GM21390 (cell line): ENCODE measurements around the gene CPSF4.
"Not testable (repeated sequence)": the region's sequence is repeated elsewhere in the genome, so short reads cannot be mapped to it uniquely, and the experiment has no call there.

Experiments
- ATAC-seq: cut with Tn5 transposase; IDR thresholded peaks from one replicate; pipeline ENCODE4 v1.9.1; 2021; ENCODE audit not compliant: unreplicated experiment

CPSF4 gene

DNA sequence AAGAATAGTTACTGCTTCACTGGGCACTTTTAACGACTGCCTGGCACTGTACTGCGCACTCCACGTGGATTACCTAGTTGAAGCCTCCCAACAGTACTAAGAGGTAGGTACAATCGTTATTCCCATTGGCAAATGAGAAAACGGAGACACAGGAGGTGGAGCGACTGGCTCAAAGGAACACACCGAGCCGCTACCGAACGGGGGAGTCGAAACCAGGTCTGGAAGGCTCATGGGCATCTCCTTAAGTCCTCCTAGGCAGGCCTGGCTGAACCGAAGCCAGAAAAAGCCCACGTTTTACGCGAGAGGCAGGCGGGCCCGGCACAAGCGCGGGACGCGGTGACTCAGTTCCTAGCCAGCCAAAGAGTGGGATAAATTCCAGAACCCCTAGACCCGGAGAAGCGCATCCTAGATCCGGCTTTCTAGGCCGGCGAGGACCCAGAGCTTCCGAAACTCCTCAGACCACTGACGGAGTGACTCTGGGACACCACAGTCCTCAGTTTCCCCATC is 30.8 kb upstream of the CPSF4 start:
- ATAC-seq = no peak

DNA sequence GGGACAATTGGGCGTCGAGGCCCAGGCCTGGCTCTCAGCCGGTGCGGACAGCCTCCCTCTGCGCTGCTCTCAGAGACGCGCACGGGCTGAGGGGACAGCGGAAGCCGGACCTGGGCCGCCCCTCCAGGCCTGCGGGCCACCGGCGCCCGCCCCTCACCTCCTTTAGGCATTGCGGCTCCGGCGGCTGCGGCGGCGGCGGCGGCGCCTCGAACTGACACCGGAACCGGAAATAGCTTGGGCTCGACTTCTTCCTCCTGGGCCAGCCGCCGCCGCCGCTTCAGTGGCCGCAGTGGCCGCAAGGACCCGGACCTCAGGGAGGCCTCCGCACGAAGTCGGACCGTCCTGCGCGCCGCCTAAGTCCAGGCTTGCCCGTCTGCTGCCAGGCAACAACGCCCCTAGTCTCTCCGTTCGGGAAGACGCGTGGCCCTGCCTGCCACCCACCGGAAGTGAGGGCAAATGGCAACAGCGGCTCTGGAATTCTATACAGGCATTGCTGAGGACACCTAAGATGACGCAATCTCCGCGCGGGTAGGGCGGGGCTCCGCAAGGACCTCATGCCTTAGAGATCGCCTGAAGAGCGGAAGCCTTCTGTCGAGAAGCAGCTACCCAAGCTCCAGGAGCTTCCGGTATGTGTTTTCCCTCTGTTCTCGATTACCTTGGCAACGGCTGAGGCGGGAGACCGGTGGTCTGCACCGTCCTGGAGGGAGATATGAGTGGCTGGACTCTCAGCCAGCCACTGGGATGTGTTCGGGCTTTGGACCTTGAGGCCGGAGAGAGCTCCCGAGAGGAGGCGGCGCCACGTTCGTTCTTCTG is 30.2 kb upstream of the CPSF4 start, which contains the start of the genes BUD31 and PDAP1:
BUD31 (plus strand) TSS at position 591 of the 813 bp plus-strand sequence. CDS start 2,124 bp downstream, outside the sequence.
PDAP1 (minus strand) TSS at position 219 of the 813 bp plus-strand sequence; CDS start at position 170, 49 bp downstream.
- peak; percentile 74 for ATAC-seq

DNA sequence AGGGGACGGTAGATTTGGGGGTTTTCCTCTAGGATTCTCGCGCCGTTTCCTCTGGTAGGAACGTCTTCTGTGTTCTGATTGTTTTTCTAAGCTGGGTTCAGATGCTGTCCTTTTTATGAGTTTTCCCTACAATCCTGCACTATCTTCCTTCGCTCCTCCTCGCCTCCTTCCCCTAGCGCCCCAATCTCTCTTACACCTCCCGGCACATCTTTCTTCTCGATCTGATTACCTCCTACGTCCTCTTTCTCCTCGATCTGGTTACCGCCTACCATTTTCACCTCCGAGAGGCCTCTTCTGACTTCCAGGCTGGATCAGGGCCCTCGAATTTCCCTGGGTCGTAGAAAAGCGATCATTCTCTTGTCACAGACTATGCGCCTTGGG is 29.6 kb upstream of the CPSF4 start:
- ATAC-seq = peak; percentile 16

DNA sequence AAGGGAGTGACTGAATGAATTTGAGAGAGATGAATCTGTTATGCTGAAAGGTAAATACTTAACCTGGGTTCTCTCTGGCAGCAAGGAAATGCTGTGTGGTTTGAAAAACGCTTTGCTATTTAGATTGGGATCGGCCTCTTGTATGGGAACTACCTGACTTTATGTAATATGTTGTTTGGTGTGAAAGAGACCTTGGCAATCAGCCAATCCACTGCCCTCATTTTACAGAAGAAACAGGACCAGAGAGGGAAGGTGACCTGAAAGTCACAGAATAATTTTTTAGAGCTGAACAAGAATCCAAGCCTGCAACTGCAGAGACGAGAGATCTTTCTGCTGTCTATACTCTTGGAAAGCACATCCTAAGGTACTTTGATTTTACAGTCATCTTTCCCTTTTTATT is 28.9 kb upstream of the CPSF4 start:
- no peak for ATAC-seq

DNA sequence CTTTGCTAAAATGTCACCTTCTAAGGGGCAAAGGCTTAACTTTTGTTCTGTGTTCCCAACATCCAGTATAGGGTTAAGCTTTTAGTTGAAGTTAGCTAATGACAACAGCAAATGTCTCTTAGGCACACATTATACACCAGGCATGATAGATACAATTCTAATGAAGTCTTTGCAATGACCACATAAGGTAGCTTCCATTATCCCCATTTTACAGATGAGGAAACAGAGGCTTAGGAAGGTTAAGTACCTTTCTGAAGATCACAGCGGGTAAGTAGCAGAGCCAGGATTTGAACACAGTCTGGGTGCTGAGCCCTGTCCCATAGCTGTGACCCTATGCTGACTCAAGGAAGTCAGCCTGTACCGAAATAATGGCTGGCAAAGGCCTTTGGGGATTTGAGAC is 28.1 kb upstream of the CPSF4 start:
- ATAC-seq = no peak

DNA sequence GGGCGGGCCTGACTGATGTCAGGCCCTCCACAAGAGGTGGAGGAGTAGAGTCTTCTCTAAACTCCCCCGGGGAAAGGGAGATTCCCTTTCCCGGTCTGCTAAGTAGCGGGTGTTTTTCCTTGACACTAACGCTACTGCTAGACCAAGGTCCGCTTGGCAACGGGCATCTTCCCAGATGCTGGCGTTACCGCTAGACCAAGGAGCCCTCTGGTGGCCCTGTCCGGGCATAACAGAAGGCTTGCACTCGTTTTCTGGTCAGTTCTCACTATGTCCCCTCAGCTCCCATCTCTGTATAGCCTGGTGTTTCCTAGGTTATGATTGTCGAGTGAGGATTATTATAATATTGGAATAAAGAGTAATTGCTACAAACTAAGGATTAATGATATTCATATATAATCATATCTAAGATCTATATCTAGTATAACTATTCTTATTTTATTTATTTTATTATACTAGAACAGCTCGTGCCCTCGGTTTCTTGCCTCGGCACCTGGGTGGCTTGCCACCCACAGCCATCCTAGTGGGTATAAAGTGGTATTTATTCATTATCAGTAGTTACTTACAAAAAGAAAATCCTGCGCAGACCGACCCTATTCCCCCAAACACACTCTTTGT is 23.1 kb upstream of the CPSF4 start:
- not testable (repeated sequence) for ATAC-seq

DNA sequence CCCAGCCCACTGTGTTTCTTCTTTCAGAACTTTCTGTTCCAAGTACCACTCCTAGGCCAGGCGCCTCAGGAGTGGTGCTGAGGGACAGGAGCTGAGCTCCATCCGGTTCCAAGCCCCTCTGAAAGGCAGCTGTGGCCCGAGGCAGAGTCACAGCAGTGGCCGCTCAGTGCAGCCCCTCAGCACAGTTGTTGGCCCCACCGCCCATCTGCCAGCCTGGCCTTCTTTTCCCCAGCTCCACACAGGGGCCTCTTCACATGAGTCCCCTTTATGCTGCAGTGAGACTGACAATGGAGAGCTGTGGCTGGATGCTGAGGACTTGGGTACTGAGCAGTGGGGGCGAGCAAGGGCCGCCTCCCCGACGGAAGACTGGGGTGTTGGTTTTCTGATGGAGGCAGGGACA is 20.5 kb upstream of the CPSF4 start:
- ATAC-seq = no peak

DNA sequence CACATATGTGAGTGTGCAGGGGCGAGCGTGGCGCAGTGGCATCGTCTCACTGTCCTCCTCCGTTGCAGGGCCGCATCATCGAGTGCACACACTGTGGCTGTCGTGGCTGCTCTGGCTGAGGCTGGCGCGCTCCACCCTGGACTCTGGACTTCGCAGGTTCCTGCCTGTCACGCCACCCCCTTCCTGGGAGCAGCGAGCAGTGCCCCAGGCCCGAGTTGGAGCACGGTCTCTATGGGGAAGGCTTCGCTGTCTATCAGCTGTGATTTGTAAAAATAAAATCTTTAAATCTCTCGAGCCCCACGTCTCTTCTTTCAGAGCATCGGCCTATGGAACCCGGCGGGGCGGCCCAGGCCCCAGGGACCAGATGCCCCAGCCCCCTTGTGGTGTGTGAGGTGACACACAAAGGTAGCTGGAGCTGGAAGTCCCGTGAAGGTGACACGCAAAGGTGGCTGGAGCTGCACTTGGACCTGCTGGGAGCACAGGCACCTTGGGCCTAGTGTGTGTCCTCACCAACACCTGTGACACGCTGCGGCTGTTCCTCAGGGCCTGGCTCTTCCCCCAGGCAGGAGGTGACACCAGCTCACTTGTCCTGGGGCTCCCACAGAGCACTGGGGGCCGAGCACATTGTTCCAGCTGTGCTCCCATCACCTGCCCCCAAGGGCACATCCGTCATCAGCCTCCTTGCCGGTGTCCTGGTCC is 19.3 kb upstream of the CPSF4 start:
- no peak for ATAC-seq

DNA sequence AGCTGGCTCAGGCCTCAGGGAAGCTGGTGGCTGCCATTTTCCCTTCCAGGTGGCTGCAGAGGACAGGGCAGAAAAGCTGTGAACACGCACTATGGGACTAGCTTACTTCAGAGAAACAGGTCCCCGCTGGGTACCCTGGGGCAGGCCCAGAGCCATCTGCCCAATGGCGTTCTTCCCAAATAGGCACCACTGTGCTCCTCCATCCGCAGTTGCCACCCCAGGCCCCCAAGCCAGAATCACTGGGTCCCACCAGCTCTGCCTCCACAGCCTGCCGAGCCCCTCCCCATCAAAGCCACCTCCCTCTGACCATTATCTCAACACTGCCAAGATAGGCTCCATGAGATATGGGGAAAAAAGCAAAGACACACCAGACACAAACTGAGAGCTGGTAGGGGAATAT is 18.5 kb upstream of the CPSF4 start:
- ATAC-seq = no peak

DNA sequence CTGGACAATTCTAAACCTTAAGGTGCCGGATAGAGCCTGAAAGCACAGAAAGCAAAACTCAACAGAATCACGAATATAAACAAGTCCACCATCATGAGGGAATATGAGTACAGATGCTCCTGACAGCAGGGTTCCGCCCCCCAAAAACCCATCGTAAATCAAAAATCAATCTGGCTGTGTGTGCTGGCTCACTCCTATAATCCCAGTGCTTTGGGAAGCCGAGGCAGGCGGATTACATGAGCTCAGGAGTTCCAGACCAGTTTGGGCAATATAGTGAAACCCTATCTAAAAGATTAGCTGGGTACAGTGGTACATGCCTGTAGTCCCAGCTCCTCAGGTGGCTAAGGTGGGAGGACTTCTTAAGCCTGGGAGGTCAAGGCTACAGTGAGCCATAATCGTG is 17.8 kb upstream of the CPSF4 start:
- ATAC-seq = no peak

DNA sequence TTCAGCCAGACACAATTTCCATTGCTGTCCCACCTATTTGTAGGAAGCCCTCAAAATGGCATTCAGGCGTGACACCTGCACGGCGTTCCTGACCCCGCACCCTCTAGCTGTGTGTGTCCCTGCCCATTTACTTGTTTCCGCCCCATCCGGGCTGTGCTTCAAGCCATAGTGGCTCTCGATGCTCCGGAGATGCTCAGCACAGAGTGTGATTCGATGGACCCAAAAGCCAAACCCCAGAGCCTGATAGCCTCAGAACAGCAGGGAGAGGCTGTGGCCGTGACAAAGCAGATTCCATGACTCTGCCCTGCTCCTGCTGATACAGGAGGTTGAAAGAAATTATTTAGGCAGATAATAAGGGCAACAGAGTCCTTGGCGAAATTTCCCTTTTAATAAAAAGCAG is 16.6 kb upstream of the CPSF4 start:
- no peak for ATAC-seq

DNA sequence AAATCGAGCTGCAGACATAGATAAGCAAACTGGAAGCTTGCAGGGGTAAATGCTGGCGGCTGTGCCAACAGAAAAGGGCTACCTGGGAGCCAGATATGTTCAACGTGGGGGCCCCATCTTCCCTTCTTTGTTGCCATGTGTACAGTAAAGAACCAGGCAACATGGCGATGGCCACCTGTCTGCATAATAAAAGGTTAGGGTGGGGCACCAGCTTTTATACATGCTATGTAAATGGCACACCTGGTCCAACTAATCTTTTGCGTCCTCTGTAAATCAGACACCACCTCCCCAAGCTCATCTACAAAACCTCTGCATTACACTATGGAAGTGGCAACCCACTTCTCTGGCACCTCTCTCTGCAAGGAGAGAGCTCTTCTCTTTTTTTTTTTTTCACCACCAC is 16.1 kb upstream of the CPSF4 start:
- ATAC-seq = no peak

DNA sequence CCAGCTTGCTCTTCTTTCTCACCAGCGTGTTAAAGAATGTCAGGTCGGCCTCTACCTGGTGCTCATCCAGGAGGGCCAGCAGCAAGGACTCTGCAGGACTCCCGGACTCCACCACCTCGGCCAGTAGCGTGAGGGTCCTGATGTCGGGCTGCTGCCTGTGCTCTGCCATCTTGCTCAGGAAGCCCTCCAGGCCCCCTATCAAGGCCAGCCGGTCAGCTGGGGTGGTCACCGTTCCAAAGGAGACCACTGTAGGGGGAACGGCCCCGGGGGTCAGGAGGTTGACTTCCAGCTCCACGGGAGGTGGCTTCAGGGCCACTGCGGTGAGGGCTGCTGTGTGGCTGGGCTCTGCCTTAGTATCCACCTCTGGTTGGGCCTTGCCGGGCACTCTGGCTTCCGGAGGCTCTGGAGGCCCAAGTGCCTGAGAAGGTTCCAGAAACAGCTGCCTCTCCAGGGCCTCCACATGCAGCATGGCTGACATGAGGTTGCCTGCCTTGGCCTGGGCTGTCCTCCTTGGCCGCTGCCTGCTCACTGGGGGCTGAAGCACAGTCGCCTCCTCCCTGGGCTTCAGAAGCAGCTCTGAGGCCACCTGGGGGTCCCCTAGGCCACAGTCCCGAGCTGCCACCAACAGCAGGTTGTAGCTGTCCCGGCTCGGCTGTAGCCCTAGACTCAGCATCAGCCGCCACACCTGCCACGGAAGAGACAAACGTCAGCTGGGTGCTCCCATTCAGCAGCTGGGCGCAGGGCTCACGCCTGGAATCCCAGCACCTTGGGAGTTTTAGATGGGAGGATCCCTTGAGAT is 13.6 kb upstream of the CPSF4 start:
- no peak for ATAC-seq

DNA sequence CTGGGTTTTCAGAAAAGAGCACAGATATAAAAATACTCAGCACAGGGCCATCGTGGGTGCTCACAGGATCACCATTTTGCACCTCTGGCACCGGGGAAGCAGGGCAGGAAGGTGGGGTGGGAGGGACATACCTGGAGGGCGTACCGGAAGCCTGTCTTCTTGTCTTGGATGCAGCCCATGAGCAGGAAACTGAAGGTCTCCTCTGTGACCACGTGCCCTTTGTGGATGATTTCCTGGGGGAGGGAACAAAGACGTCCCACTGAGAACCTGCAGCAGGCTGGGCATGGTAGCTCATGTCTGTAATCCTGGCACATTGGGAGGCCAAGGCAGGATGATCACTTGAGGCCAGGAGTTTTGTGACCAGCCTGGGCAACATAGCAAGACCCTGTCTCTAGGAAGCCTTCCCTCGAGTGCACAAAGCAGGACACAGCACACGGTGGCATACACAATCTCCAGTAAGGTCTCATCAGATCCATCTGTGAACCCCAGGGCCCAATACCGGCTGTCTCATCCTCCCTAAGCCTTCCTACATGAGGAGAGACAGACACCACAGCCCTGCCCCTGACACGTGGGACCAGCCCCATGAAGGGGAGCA is 9.7 kb upstream of the CPSF4 start:
- ATAC-seq = no peak

DNA sequence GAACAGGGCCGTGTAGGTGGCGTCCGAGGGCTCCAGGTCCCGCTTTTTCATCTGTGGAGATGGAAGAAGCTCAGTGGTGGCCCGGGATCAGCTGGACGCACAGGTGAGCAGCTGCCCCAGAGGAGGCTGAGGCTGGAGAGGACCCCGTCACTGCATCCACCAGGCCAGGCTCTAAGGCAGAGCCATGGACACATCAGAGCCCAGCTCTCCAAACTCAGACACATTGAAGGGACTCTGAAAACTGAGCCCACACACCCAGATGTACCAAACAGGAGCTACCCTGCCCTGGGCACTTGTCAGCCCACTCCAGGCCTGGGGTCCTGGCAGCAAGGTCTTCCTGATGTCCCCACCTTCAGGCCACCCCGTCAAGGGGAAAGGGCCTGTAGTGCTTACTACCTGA is 9.0 kb upstream of the CPSF4 start:
- no peak for ATAC-seq

DNA sequence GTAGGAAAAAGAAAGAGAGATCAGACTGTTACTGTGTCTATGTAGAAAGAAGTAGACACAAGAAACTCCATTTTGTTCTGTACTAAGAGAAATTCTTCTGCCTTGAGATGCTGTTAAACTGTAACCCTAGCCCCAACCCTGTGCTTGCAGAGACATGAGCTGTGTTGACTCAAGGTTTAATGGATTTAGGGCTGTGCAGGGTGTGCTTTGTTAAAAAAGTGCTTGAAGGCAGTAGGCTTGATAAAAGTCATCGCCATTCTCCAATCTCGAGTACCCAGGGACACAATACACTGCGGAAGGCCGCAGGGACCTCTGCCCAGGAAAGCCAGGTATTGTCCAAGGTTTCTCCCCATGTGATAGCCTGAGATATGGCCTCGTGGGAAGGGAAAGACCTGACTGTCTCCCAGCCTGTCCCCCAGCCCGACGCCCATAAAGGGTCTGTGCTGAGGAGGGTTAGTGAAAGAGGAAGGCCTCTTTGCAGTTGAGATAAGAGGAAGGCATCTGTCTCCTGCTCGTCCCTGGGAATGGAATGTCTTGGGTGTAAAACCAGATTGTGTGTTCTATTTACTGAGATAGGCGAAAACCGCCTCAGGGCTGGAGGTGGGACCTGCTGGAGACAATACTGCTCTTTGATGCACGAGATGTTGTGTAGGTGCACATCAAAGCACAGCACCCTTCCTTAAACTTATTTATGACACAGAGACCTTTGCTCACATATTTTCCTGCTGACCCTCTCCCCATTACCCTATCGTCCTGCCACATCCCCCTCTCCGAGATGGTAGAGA is 6.8 kb upstream of the CPSF4 start:
- not testable (repeated sequence) for ATAC-seq

DNA sequence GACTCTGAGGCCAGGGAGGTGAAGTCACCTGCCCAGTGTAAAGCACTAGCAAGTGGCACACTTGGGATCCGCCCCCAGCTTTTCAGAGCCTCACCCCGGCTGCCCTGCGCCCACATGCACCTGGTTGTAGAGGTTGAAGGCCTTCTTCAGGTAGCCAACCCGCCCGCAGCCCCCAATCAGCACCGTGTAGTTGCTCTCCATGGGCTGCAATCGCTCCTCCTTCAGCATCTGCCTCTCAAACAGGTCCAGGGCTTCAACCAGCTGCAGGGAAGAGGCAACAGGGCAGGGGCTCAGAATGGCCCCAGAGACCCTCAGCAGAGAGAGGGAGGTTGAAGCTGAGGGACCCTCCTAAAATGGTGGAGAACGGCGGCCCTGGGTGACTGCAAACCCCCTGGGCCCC is 5.6 kb upstream of the CPSF4 start:
- ATAC-seq = no peak

DNA sequence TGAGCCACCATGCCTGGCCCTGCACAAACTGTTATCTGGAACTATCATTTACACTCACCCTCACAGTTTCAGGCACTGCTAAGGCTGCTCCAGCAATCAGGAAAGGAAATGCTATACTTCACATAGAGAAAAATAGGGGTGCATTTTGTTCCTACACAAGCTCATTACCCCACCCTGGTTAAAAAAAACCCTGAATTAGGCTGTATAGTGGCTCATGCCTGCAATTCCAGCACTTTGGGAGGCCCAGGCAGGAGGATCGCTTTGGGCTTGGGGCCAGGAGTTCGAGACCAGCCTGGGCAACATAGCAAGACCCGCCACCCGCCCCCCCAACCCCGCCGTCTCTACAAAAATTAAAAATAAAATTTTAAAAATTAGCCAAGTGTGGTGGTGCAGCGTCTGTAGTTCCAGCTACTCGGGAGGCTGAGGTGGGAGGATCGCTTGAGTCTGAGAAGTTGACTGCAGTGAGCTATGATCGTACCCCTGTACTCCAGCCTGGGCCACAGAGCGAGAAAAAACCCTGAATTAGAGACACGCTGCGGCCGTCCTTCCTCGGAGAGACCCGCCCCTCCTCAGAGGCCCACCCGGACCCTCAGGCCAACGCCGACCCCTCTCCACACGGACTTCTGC is 684 bp upstream of the CPSF4 start:
- ATAC-seq = peak; percentile 7

DNA sequence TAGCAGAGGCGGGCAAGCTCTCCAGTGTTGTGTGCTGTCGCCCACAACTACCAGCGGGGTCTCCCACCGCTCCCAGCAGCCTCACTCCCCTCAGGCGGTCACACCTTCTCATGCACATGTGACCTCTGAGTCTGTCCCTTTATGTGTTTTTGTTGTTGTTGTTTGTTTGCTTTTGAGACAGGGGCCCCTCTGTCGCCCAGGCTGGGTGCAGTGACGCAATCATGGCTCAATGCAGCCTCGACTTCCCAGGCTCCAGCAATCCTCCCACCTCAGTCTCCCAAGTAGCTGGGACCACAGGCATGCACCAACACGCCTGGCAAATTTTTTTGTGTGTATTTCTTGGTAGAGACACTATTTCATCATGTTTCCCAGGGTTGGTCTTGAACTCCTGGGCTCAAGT is 1.5 kb downstream of the CPSF4 start:
- ATAC-seq = no peak
